C1 segment of cervical spinal cord (tissue), 14 donors: ENCODE data around the gene OAS2.

ENCODE experiments used
- DNase-seq, 14 donors: peaks; one replicate each; lab custom pipeline; 2025; lab: John Stamatoyannopoulos, UW

OAS2 gene

GRCh38 chr12:113057565-113058485, 79.5 kb downstream of the OAS2 start:
- no peak for DNase-seq

- no peak for DNase-seq
Measured at GRCh38 chr12:113058553-113058952, 80.2 kb downstream of the OAS2 start.

GRCh38 chr12:113059071-113059595, 80.8 kb downstream of the OAS2 start:
- no peak for DNase-seq

- DNase-seq, result no peak
Measured at GRCh38 chr12:113060336-113060960, 82.1 kb downstream of the OAS2 start.

- no peak for DNase-seq
Measured at GRCh38 chr12:113061061-113061694, 82.9 kb downstream of the OAS2 start.
